AG04450 (cell line): ENCODE data around the gene C1orf35. TPM values are rescaled to one million over a fixed set of nuclear protein-coding genes. Genes with fewer than 3 reads are reported as not detected.

ENCODE experiments used
- CTCF ChIA-PET: fragments of 300-600, 350-600 bp; formaldehyde crosslinking; extraction: SDS; loops from one replicate; lab custom pipeline; 2022; ENCODE audit warnings: antibody characterized with exemption, inconsistent platforms; lab: Charles Lee
- POLR2A ChIA-PET: fragments of 350-600 bp; formaldehyde crosslinking; extraction: SDS; loops from one replicate; lab custom pipeline; 2021; ENCODE audit warnings: antibody characterized with exemption, inconsistent platforms; lab: Yijun Ruan, JAX
- DNase-seq: peaks from one replicate; pipeline ENCODE4 v3.0.0-alpha.2; 2011; ENCODE audit warnings: low read depth, low spot score
- H3K27ac ChIP-seq: one replicate; pipeline ENCODE4 v1.5.1; 2012; ENCODE audit warnings: low read depth, low read length, control low read depth
- H3K27me3 ChIP-seq: one replicate; pipeline ENCODE4 v1.6.0; 2012; ENCODE audit warnings: low read length; ENCODE audit not compliant: control insufficient read depth, insufficient read depth
- H3K4me3 ChIP-seq: 2 replicates; pipeline ENCODE4 v1.5.1; 2011; ENCODE audit warnings: mild to moderate bottlenecking, low read depth, low read length, control low read depth
- H3K9me3 ChIP-seq: 2 replicates; pipeline ENCODE4 v1.5.1; 2012; ENCODE audit warnings: low read length; ENCODE audit not compliant: control insufficient read depth, insufficient read depth
- polyA plus RNA-seq: library from polyadenylated mRNA; depleted of rRNA; stranded (reverse); fragments of >200 nt; gene quantifications from 2 replicates; pipeline ENCODE4 v1.2.3, GENCODE V29; 2011
- TF ChIP-seq, protein P1 (sequence below): IDR thresholded peaks from 2 replicates; pipeline ENCODE4 v1.5.1; 2011; ENCODE audit warnings: low read depth, low read length, control low read depth, inconsistent platforms

Gene C1orf35
- polyA plus RNA-seq, 1 experiment: 3.6 TPM

DNA sequence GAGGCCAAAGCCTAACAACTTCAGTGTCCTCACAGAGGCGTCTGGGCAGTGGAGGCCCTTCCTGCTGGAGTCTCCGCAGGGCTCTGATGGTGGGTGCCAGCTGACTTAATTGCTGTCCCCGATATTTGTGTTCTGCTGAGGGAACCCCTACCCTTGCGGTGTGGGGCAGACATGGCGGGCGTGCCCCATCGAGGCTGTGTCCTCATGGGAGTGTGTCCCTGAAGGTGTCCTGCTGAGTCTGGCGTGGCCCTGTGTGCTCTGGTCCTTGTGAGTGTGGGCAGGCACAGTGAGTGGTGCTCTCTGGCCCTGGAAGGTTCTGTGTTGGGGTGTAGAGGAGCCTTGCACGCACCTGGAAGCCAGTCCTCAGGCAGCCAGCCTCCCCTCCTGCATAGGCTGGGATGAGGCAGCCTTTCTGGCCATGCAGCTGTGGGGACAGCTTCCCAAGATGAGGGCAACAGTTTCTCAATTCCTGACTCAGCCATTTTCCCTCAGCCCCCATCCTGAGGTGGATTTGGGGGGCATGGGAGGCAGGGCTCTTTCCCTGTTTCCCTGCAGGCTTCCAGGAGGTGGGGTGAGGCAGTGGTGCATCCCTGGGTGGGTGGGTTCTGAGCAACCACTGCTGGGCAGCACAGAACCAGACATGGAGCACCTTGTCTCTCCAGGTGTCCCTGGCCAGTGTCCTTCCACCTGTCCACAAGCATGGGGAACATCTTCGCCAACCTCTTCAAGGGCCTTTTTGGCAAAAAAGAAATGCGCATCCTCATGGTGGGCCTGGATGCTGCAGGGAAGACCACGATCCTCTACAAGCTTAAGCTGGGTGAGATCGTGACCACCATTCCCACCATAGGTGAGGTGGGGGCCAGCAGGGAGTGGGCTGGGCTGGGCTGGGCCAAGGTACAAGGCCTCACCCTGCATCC lies 6.5 kb downstream of the C1orf35 start:
- TF ChIP-seq, protein P1, sequence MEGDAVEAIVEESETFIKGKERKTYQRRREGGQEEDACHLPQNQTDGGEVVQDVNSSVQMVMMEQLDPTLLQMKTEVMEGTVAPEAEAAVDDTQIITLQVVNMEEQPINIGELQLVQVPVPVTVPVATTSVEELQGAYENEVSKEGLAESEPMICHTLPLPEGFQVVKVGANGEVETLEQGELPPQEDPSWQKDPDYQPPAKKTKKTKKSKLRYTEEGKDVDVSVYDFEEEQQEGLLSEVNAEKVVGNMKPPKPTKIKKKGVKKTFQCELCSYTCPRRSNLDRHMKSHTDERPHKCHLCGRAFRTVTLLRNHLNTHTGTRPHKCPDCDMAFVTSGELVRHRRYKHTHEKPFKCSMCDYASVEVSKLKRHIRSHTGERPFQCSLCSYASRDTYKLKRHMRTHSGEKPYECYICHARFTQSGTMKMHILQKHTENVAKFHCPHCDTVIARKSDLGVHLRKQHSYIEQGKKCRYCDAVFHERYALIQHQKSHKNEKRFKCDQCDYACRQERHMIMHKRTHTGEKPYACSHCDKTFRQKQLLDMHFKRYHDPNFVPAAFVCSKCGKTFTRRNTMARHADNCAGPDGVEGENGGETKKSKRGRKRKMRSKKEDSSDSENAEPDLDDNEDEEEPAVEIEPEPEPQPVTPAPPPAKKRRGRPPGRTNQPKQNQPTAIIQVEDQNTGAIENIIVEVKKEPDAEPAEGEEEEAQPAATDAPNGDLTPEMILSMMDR: no peak
- H3K9me3 ChIP-seq: peaks cover 24% of the 10 kb centered on the region
- ChIA-PET POLR2A (interaction anchor here (0.7 kb wide), 1 partner anchor 9 kb away, joined by 3 read pairs; no protein-coding TSS in a partner anchor), CTCF (no interaction called here)
- H3K27me3 ChIP-seq: no peaks in the 10 kb centered on the region
- no peak overlapping the region for H3K27ac ChIP-seq
- DNase-seq: no peak
- H3K4me3 ChIP-seq: no peak overlapping the region

DNA sequence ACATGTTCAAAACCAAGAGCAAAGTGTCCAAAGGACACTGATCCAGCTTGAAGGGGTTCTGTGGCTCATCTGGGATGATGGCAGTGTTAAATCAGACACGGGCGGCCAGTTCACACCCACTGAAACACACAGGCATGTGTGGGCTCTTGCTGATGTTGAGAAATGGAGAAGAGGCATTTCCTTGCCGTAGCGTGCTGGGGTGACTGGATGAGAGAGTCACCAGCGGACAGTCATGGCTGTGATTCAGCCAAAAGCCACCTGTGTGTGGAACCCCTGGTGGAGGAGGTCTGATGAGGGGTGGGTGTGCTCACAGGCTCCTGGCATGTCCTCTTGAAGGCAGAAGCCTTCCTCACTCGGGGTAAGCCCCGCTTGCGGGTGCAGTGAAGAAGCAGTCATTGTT lies 7.2 kb downstream of the C1orf35 start:
- TF ChIP-seq, protein P1: no peak
- CTCF ChIA-PET: no interaction called here
- no peak overlapping the region for H3K27ac ChIP-seq
- POLR2A ChIA-PET: no interaction called here
- H3K27me3 ChIP-seq: no peaks in the 10 kb centered on the region
- no peak for DNase-seq
- H3K9me3 ChIP-seq: peaks cover 24% of the 10 kb centered on the region
- H3K4me3 ChIP-seq: no peak overlapping the region

DNA sequence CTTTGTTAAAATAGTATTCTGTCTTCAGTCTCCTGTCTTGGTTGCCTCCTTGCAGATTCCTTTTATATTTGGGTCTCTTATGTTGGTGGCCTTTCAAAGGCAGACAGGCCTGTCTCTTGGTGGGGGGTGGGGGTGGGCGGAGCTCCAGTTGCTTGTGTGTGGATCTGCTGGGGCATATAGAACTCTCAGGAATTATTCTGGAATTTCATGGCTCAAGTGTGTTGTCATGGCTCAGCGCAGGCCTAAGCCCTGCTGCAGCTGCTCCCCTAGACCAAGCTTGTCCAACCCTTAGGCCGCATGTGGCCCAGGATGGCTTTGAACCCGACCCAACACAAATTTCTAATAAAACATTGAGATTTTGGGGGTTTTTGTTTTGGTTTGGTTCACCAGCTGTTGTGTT lies 8.0 kb downstream of the C1orf35 start:
- TF ChIP-seq, protein P1: no peak
- ChIA-PET POLR2A (interaction anchor here (0.5 to 0.6 kb wide), 2 partner anchors 55 to 530 kb away, joined by 3 to 4 read pairs; partner anchors contain the start of gene GJC2), CTCF (no interaction called here)
- Histone ChIP-seq H3K27me3 (no peaks in the 10 kb centered on the region), H3K9me3 (peaks cover 24% of the 10 kb centered on the region), H3K4me3 (no peak overlapping the region), H3K27ac (no peak overlapping the region)
- DNase-seq: no peak

DNA sequence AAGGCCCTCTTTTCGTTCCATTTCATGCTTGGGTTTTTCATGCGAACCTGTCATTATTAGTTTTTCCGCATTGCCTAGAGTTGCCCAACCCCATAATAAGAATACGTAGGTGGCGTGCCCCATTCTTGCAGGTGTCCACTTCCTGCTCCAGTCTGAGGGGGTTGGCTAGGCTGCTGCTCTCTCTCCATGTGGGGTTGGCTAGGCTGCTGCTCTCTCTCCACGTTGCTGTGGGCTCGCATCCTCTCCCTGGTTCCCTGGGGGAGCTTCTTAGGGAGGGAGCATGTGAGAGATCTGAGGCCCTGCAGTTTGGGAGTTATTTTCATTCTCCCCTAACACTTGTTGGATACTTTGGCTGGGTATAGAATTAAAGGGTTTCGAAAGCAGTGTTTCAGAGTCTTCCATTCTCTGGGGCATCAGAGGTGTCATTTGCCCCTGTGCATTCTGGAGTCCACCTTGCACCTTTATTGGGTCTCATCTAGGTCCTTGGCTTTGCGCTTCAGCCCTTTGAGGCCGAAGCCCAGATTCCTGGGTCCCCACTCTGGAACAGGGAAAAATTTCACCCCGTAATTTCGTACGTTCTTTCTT lies 8.6 kb downstream of the C1orf35 start:
- no peak overlapping the region for H3K4me3 ChIP-seq
- CTCF ChIA-PET: no interaction called here
- no peak overlapping the region for H3K27ac ChIP-seq
- TF ChIP-seq, protein P1: no peak
- POLR2A ChIA-PET: interaction anchor here (0.5 to 0.6 kb wide), 2 partner anchors 55 to 529 kb away, joined by 3 to 4 read pairs; partner anchors contain the start of gene GJC2
- peaks cover 24% of the 10 kb centered on the region for H3K9me3 ChIP-seq
- H3K27me3 ChIP-seq: no peaks in the 10 kb centered on the region
- no peak for DNase-seq
